ENCODE data around the gene GAB1.

GAB1 gene

GRCh38 chr4:143391261-143391660 is 54.6 kb downstream of the GAB1 start:
- DNase-seq: no peak

GRCh38 chr4:143391895-143392294 is 55.2 kb downstream of the GAB1 start:
- no peak for DNase-seq

GRCh38 chr4:143393195-143393594 is 56.5 kb downstream of the GAB1 start:
- DNase-seq: no peak

GRCh38 chr4:143394739-143395453 is 58.2 kb downstream of the GAB1 start:
- no peak for DNase-seq

- no peak for DNase-seq
Measured at GRCh38 chr4:143396695-143397094, 60.0 kb downstream of the GAB1 start.

- no peak for DNase-seq
Measured at GRCh38 chr4:143397335-143397734, 60.7 kb downstream of the GAB1 start.

GRCh38 chr4:143397887-143398286 is 61.2 kb downstream of the GAB1 start:
- DNase-seq: no peak

GRCh38 chr4:143399113-143399949 is 62.7 kb downstream of the GAB1 start:
- DNase-seq: no peak

- no peak for DNase-seq
Measured at GRCh38 chr4:143400082-143400481, 63.4 kb downstream of the GAB1 start.

GRCh38 chr4:143402776-143403552 is 66.3 kb downstream of the GAB1 start:
- no peak for DNase-seq

GRCh38 chr4:143403553-143403820 is 66.8 kb downstream of the GAB1 start:
- no peak for DNase-seq

GRCh38 chr4:143404555-143404954 is 67.9 kb downstream of the GAB1 start:
- DNase-seq: no peak

- DNase-seq: no peak
Measured at GRCh38 chr4:143405075-143405730, 68.5 kb downstream of the GAB1 start.

GRCh38 chr4:143406523-143406922 is 69.8 kb downstream of the GAB1 start:
- no peak for DNase-seq

GRCh38 chr4:143407474-143407873 is 70.8 kb downstream of the GAB1 start:
- no peak for DNase-seq

GRCh38 chr4:143407888-143408287 is 71.2 kb downstream of the GAB1 start:
- no peak for DNase-seq

GRCh38 chr4:143410015-143410414 is 73.3 kb downstream of the GAB1 start:
- no peak for DNase-seq

GRCh38 chr4:143411527-143412419 is 75.1 kb downstream of the GAB1 start:
- no peak for DNase-seq

GRCh38 chr4:143412420-143412758 is 75.7 kb downstream of the GAB1 start:
- DNase-seq: no peak

- no peak for DNase-seq
Measured at GRCh38 chr4:143417679-143418403, 81.2 kb downstream of the GAB1 start.

- no peak for DNase-seq
Measured at GRCh38 chr4:143420227-143420626, 83.6 kb downstream of the GAB1 start.

- no peak for DNase-seq
Measured at GRCh38 chr4:143421609-143422008, 84.9 kb downstream of the GAB1 start.
